ENCODE results near the gene ZDHHC1. TPM values are rescaled to one million over a fixed set of nuclear protein-coding genes. Genes with fewer than 3 reads are reported as not detected.

ZDHHC1 gene
- total RNA-seq, 4 donors from 2014 or later, result 7.5 to 26.7 (median 17.3) TPM

DNA sequence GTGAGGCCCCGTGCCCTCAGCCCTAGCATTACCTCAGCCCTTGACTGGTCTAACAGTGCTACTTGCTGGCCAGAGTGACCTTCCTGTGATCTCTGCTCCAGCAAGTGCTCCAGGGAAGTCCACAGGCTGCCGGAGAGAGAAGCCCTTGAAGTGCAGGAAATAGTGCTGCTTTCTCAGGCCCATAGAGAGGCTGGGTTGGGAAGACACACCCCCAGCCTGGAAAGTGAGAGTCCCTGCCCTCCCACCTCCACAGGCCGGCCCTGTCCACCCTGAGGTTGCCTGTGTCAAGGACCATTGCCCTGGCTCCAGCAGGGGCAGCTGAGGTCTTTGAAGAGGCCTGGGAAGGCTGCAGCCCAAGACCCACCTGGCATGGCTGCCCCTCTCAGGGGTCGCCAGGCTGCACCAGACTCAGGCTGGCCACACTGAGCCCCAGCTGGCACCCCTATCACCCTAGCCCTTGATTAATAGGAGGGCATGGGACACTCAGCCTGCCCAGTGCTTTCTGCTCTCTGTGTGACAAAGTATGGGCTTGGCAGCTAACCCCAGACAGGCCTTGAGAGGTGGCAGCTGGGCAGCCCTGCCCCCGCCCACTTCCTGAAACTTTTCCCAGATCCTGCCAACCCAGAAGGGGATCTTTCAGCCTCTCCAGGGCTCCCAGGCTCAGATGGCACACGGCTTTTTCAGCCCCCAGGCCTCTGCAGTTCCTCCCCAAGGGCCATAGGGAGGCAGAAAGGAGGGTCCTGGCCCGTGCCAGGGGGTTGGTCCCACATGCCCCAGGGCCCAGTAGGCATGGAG lies 43.0 kb upstream of the ZDHHC1 start:
- TF ChIP-seq EP300 (IDR thresholded peaks at IDR 0.05), result no peak
- TF ChIP-seq POLR2AphosphoS5 (IDR thresholded peaks at IDR 0.05), result no peak
- no peak for TF ChIP-seq POLR2A (IDR thresholded peaks at IDR 0.05)
- TF ChIP-seq, protein P1, sequence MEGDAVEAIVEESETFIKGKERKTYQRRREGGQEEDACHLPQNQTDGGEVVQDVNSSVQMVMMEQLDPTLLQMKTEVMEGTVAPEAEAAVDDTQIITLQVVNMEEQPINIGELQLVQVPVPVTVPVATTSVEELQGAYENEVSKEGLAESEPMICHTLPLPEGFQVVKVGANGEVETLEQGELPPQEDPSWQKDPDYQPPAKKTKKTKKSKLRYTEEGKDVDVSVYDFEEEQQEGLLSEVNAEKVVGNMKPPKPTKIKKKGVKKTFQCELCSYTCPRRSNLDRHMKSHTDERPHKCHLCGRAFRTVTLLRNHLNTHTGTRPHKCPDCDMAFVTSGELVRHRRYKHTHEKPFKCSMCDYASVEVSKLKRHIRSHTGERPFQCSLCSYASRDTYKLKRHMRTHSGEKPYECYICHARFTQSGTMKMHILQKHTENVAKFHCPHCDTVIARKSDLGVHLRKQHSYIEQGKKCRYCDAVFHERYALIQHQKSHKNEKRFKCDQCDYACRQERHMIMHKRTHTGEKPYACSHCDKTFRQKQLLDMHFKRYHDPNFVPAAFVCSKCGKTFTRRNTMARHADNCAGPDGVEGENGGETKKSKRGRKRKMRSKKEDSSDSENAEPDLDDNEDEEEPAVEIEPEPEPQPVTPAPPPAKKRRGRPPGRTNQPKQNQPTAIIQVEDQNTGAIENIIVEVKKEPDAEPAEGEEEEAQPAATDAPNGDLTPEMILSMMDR (IDR thresholded peaks at IDR 0.05), result no peak
- WGBS, 2 donors (ENCODE audit: low coverage in 1 of 2), result 60% methylated on average over 1 of the region's 7 CpGs; no CpG with 5 or more reads in 1 of the 2 donors
- H3K36me3 ChIP-seq, result peaks cover 0 to 13% of the 10 kb centered on the region in 2 donors
- no peaks in the 10 kb centered on the region for H3K9me3 ChIP-seq
- no peak overlapping the region for H3K4me3 ChIP-seq
- H3K27ac ChIP-seq, result peak overlapping the region in 3 of 4 donors; percentile 38 to 68 (median 66)
- no peaks in the 10 kb centered on the region for H3K27me3 ChIP-seq
- ATAC-seq, result peak; percentile 13
- H3K4me1 ChIP-seq, result peaks cover 0 to 90% (median 65%) of the 10 kb centered on the region in 3 donors

DNA sequence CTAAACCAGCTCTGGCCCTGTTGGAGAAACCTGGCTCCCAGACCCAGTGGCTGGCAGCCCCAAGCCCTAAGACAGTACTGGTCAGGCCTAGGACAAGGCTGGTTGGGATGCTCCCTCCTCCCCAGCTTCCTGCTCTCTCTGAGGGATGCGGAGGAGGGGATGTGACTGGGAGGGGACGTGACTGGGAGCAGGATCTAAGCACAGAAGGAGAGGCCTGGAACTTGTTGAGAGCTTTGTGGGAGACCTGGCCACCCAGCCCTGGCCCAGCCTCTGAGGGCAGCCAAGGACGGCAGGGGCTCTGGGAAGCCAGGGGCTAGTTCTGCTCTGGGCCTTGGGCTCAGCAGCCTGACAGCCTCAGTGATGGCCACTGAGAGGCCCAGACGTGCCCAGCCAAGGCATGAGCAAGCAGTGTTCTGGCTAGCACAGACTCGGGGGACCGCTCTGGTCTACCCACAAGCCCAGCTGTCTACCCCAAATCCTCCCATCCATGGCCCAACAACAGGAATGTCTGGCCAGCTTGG lies 41.9 kb upstream of the ZDHHC1 start:
- ATAC-seq, result no peak
- H3K4me1 ChIP-seq, result peaks cover 0 to 80% (median 65%) of the 10 kb centered on the region in 3 donors
- no peaks in the 10 kb centered on the region for H3K9me3 ChIP-seq
- H3K27me3 ChIP-seq, result no peaks in the 10 kb centered on the region
- no peak overlapping the region for H3K4me3 ChIP-seq
- WGBS, 2 donors (ENCODE audit: low coverage in 1 of 2), result no CpG with 5 or more reads among the region's 6 CpGs
- peak overlapping the region in 3 of 4 donors; percentile 38 to 68 (median 66) for H3K27ac ChIP-seq
- TF ChIP-seq, protein P1 (IDR thresholded peaks at IDR 0.05), result no peak
- no peak for TF ChIP-seq POLR2A (IDR thresholded peaks at IDR 0.05)
- TF ChIP-seq POLR2AphosphoS5 (IDR thresholded peaks at IDR 0.05), result no peak
- no peak for TF ChIP-seq EP300 (IDR thresholded peaks at IDR 0.05)
- H3K36me3 ChIP-seq, result peaks cover 0 to 18% of the 10 kb centered on the region in 2 donors

DNA sequence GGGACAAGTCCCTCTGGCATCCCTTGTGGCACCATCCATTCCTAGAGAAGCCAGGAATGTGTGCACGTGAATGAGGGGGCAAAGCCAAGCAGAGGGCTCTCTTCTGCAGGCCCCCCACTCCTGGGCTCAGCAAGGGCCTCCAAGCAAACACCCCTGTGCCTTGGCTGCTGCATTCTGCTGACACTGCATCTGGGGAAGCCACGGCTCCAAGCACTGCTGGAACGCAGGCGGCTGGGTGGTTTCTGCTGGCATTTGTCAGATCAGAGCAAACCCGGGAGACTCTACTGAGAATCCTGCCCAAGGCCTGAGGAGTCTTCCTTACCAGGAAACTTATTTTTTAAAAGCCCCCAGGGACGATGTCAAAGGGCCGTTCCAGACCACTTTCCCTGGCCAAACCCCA lies 41.3 kb upstream of the ZDHHC1 start:
- Histone ChIP-seq H3K4me1 (peaks cover 0 to 76% (median 61%) of the 10 kb centered on the region in 3 donors), H3K4me3 (no peak overlapping the region), H3K36me3 (peaks cover 0 to 24% of the 10 kb centered on the region in 2 donors), H3K27ac (peak overlapping the region in 3 of 4 donors; percentile 66 to 76 (median 68)), H3K9me3 (no peaks in the 10 kb centered on the region), H3K27me3 (no peaks in the 10 kb centered on the region)
- no peak for ATAC-seq
- TF ChIP-seq, protein P1 (IDR thresholded peaks at IDR 0.05), result no peak
- no peak for TF ChIP-seq POLR2AphosphoS5 (IDR thresholded peaks at IDR 0.05)
- no peak for TF ChIP-seq POLR2A (IDR thresholded peaks at IDR 0.05)
- TF ChIP-seq EP300 (IDR thresholded peaks at IDR 0.05), result no peak
- 20% methylated on average over 1 of the region's 7 CpGs; no CpG with 5 or more reads in 1 of the 2 donors for WGBS, 2 donors (ENCODE audit: low coverage in 1 of 2)

DNA sequence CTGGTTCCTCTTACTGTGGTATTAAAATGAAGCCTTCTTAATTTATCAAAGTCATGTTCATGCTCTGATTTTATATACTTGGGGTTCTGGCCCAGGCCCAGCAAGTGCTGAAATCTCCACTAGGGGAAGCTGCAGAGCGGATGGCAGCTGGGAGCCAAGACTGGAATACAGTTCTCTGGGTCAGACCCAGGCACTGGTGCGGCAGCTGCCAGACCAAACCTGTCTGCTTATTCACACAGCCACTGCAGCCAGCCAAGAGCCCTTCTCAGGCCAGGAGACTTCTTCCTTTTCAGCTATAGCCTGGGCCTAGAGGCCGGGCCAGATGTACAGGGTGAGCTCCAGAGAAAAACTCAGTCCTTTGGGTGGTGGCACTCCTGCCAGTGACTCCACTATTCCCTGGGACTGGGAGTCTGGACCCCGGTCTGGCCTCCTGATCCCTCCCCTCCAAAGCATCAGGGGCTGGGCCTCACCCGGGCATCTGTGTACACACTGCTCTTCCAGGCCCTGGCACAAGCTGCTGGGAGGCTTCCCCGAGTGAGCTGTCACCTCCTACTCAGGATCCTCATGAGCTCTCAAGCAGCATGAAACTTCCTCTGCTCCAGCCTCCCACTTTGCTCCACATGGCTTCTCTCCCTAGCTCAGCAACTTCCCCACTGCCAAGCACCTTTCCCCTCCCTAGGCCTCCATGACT lies 40.3 kb upstream of the ZDHHC1 start:
- Histone ChIP-seq H3K27ac (peak overlapping the region in 3 of 4 donors; percentile 66 to 76 (median 68)), H3K4me3 (no peak overlapping the region), H3K4me1 (peaks cover 0 to 76% (median 50%) of the 10 kb centered on the region in 3 donors), H3K9me3 (no peaks in the 10 kb centered on the region), H3K27me3 (no peaks in the 10 kb centered on the region), H3K36me3 (peaks cover 0 to 30% of the 10 kb centered on the region in 2 donors)
- 20% methylated on average over 2 of the region's 6 CpGs; no CpG with 5 or more reads in 1 of the 2 donors for WGBS, 2 donors (ENCODE audit: low coverage in 1 of 2)
- peak; percentile 71 for ATAC-seq
- TF ChIP-seq, protein P1 (IDR thresholded peaks at IDR 0.05), result peak in 3 of 4 experiments; percentile 69 to 83 (median 71)
- TF ChIP-seq EP300 (IDR thresholded peaks at IDR 0.05) (no peak), POLR2AphosphoS5 (IDR thresholded peaks at IDR 0.05) (peak; percentile 41), POLR2A (IDR thresholded peaks at IDR 0.05) (no peak)

Measured in gastroesophageal sphincter (tissue), 4 donors.